GM13976 (cell line): Measurements from ENCODE around the gene GJB4.
"Not testable (repeated sequence)": the region's sequence is repeated elsewhere in the genome, so short reads cannot be mapped to it uniquely, and the experiment has no call there.

ENCODE experiments used
- DNase-seq: peaks from one replicate; pipeline ENCODE4 v3.0.0; 2012; ENCODE audit warnings: low spot score
- CTCF ChIP-seq: IDR thresholded peaks from 2 replicates; pipeline ENCODE4 v1.5.1; 2012; ENCODE audit warnings: borderline replicate concordance, mild to moderate bottlenecking; ENCODE audit not compliant: insufficient read depth; ENCODE audit errors: extremely low read depth, missing control alignments, control extremely low read depth
- in situ Hi-C: fragments of 300-500 bp; cut with MboI; formaldehyde crosslinking; loops from one replicate; pipeline ENCODE4 v1.12.0; 2022; ENCODE audit warnings: low sequenced_read_pairs, mixed read lengths, inconsistent platforms; ENCODE audit not compliant: unreplicated experiment

The GJB4 gene

GRCh38 chr1:34715139-34715538, 44.4 kb upstream of the GJB4 start:
- DNase-seq, result no peak
- no peak for TF ChIP-seq CTCF
- in situ Hi-C loops, result no loop called here

- no peak for DNase-seq
- TF ChIP-seq CTCF, result no peak
- in situ Hi-C loops, result no loop called here
Observed at GRCh38 chr1:34721241-34721640, 38.3 kb upstream of the GJB4 start.

- TF ChIP-seq CTCF, result no peak
- in situ Hi-C loops, result no loop called here
- no peak for DNase-seq
Observed at GRCh38 chr1:34721646-34722355, 37.7 kb upstream of the GJB4 start.

- in situ Hi-C loops, result no loop called here
- no peak for TF ChIP-seq CTCF
- DNase-seq, result no peak
Observed at GRCh38 chr1:34726861-34727260, 32.7 kb upstream of the GJB4 start.

- no peak for DNase-seq
- in situ Hi-C loops, result no loop called here
- TF ChIP-seq CTCF, result no peak
Observed at GRCh38 chr1:34730485-34730884, 29.1 kb upstream of the GJB4 start.

GRCh38 chr1:34732831-34733230, 26.7 kb upstream of the GJB4 start:
- DNase-seq, in situ Hi-C loops: not testable (repeated sequence)

GRCh38 chr1:34736692-34737091, 22.8 kb upstream of the GJB4 start:
- in situ Hi-C loops, result no loop called here
- no peak for TF ChIP-seq CTCF
- DNase-seq, result no peak

GRCh38 chr1:34737236-34737635, 22.3 kb upstream of the GJB4 start:
- in situ Hi-C loops, DNase-seq: not testable (repeated sequence)
